Epidermal melanocyte (primary cell): Measurements from ENCODE around the gene PLCG1.
A peak's percentile ranks its signal among the peaks of the same experiment; 100 is the strongest.

Experiments used
- DNase-seq: peaks from one replicate; pipeline ENCODE4 v3.0.0; 2011; ENCODE audit warnings: low spot score; ENCODE audit not compliant: insufficient read length

PLCG1 gene

DNA sequence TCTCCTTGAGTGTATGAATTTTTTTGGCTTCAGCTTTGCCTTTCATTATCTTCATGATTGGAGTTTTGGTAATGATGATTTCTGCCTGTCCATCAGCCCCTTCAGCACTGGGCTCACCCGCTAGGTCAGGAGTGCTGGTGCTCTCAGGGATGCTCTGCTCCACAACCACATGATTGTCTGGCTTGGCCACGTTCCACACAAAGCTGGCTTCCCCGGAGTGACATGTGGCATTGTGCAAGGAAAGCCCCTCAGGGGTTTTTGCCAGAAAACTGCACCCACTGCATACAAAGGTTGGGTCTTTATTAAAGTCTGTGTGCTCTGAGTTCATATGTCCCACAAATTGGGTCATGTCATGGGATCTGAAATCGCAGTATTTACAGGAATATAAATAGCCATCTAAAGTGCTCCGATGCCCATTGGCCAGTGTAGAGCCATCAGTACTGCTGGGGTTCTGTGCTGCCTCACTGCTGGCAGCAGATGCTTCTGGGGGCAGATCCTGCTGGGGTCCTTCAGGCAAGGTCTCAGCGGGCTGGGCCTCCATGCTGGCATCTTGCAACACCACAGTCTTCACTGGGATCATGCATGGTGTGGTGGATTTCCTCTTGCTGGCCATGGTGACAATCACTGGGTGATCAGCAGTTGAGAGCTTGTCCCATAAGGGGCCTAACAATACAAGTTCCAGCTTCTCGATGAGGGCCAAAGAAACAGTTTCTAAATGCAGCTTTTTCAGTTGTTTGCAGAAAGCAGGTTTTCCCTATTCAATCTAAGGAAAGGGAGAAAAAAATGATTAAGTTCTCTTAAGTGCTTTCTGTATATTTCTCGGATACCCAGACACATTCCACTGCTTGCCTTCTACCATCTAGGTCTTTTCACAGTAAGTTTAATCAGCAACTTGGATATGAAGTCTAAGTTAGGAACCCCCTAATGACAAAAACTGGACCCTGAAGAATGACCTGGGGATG is 67.2 kb downstream of the PLCG1 start:
- DNase-seq: peak; percentile 17

DNA sequence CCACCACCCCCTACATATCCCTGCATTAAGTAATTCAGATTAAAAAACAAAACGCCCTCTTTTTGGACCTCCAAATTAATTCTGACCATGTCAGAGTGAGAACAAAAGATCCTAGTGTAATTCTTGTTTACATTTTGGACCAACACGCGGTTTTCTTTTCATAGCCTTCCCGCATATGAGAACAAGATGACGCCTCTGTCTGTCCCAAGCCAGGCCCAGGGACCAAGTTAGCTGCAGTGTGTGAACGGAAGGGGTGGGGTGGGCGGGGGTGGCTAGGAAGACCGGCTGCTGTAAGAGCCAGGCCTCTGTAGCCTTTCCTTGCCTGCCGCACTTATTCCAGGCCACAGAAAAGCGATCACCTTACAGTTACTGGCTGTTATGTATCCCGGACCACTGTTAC is 68.0 kb downstream of the PLCG1 start:
- peak; percentile 21 for DNase-seq

DNA sequence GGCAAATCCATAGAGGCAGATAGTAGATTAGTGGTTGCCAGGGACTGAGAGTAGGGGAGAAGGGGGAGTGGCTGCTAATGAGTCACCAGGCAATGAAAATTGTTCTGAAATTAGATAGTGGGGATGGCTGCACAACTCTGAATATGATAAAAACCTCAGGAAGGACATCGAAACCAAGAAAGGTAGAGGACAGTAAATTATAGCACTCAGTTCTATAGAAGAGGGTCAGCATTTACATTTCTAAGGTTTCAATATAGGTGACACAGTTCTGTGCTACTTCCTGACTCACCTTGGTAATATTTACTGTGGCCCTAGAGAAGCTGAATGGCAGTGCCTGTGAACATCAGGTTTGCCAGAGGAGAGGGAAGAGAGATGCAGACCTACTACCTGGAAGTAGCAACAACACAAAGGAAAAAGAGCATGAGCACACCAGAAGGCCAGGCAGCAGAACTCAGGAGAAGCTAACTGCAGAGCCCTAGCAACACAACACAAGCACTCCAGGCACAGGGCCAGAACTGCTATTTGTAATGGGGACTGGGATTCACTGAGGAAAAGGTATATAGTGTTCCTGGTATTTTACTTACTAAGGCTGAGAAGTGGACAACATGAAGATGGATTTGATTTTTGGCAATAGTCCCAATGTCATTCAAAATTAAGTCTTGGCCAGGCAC is 75.9 kb downstream of the PLCG1 start:
- DNase-seq: no peak

DNA sequence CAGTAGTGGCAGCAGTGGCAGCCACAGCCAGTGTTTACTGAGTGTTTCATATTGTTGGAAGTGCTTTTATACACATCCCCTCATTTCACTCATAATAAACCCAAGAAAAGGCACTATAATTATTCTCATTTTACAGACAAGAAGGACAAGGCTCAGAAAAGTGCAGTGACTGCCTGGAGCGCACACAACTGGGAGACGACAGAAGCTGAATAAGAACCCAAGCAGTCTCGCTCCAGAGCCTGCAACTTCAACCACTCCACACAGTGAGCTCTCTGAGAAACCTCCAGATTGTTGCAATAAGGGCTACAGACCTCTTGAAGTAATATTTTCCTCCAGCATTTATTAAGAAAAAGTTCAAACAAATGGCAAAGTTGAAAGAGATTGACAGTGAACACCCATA is 76.9 kb downstream of the PLCG1 start:
- DNase-seq: no peak

DNA sequence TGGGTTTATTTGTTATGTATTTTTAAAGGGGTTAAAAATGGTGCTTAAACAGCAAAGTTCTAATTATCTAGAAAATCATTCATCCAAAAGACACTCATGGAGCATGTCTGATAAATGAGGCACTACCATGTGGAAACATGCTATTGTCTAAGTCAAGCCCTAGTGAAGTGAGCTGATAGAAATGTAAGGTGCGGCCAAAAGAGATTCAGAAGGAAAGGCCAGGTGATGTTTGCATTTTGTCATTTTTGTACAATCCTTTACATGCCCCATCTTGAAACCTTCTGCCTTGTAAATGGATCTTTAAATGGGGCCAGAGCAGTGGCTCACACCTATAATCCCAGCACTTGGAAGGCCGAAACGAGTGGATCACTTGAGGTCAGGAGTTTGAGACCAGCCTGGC is 77.3 kb downstream of the PLCG1 start:
- DNase-seq: no peak

DNA sequence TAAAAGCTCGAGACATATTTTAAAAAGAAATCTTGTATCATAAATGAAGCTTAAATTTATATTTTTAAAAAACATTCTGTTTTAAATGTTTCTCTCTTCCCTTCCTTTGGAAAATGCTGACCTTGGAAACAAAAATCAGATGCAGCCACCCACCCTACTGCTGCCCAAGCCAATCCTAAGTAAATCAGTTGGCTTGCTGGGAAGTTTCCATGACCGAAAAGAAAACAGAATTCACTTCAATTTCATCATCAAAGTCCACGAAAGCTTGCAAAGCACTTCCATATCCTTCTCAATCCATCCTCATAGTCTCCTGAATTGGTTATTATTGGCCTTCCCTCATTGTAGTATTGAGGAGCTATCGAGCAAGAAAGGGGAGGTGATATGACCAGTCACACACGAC is 80.1 kb downstream of the PLCG1 start:
- DNase-seq: no peak

DNA sequence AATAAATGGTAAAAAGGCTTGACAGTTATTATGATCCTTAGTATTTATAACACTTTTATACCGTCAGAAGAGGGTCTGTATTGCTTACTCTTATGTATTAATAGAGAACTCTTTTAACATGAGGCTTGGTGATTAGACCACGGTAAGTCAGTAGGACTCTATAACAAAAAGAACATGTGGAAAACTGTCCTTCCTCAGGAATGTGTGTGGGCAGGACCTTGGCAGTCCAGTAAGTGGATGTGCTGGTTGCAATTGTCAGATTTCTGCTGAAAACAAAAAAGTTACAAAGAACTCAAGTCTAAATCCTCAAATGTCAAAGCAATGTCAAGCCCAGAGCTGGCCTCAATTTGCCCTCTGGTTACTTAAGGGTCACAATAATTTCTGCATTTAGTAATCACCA is 81.1 kb downstream of the PLCG1 start:
- DNase-seq: no peak

DNA sequence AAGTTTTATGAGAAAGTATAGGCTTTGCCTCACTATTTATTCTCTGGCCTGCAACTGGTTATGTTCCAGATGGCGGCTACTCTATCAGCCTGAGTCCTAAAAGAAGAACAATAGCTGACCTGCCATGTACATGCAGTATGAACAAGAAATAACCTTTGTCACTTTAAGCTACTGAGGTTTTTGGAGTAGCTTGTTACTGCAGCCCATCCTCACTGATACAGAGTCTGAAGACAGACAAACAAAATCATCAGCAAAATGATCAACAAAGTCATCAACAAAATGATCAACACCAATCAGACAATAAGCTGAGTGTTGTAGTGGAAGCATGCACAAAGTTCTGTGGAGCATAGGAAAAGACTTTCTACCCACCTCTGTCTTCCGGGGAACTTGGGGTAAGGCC is 82.5 kb downstream of the PLCG1 start:
- DNase-seq: no peak

DNA sequence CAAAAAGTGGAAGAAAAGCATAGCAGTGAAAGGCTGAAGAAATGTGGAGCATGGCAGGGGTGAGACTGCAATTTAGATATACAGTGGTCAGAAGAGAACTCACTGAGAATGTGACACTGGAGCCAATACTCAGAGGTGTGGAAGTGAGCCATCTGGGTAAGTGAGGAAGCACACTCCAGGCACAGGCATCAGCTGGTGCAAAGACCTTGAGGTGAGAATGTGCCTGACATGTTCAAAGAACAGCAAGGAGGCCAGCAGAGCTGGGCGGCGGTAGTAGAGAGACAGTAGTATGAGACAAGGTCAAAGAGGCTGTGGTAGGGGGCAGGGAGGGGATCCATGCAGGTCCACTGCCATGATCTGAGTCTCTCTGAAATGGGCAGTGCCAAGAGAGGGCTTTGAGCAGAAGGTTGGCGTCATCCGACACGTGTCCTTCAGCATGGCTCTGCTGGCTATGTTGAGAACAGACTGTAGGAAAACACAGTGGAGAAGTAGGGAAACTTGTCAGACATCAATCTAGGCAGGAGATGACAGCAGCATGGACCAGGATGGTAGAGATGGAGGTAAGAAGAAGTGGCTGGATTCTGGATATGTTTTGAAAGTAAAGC is 84.4 kb downstream of the PLCG1 start:
- DNase-seq: no peak

DNA sequence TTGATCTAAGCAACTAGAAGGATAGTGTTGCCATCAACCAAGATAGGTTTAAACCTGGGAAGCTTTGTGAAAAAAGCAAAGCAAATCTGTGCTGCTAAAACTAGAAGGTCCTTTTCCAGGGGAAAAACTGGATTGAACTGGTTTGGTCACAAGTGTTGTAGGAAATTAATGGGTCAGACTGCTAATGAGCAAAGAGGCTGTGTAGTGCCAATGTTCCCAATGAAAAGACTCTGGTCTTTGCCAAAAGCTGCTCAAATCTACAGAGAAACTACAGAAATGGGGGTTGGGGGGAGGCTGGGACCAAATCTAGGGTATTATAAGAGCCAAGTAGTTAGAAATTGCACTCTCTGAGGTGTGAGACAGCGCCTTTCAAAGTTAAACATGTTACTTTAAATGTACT is 85.0 kb downstream of the PLCG1 start:
- DNase-seq: no peak

DNA sequence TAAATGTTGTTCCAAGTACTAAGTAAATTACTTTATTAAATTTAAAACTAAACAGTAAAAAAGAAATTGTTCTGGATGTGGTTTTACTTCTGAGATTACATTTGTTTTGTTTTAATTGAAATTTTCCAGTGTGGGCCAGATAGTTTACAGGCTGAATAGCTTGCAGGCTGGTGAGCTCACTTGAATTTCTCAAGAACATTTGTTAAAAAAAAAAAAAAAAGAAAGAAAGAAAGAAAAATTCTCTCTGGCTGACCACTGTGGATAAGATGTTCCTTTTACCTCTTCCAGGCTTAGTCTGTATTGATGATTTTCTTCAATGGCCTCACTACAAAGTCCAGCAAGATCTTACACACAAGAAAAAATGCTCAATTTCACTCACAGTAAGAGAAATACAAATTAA is 85.4 kb downstream of the PLCG1 start:
- no peak for DNase-seq

DNA sequence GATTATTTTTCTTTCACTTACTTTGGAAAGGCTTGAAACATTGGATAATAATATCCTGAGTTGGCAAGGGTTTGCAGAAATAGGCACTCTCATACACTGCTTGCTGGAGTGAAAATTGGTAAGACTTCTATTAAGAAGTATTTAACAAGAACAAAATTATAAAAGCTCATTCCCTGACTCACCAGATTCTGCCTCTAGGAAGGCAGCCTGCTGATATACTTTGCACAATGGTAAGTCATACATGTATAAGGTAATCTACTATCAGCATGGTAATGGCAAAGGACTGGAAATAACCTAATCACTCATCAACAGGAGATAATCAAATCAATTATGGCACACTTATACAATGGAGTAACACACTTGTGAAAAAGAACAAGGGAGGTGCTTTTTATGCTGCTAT is 85.8 kb downstream of the PLCG1 start:
- DNase-seq: no peak

DNA sequence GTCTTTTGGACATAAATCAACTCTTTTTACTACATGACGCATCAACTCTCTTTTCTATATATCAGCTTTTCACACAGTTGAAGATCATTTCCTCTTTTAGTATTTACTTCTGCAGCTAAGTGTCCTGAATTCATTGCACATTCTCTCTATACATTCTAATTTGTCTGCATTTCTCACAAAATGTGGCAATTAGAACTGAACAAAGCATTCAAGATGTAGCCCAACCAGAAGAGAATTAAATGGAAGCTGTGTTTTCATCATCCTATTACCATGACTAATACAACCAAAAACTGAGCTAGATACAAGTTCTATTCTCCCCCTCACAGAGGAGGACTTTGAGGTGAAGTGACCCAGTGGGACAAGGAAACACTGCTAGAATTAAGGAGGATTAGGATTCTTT is 86.9 kb downstream of the PLCG1 start:
- DNase-seq: no peak

DNA sequence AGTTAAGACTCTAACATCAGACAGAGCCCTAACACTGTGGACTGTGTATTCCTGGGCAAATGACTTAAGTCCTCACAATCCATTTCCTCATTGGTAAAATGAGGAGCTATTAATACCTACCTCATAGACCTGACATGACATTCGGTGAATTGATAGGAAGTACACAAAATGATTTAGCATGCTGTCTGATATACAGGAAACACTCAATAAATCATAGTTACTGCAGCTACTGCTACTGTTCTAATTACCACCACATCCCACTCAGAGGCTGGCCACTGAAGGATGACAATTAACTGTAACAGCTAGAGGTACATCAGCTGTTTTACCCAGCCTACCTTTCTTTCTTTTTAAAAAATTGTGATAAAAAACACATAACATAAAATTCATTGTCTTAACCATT is 87.7 kb downstream of the PLCG1 start:
- DNase-seq: no peak

DNA sequence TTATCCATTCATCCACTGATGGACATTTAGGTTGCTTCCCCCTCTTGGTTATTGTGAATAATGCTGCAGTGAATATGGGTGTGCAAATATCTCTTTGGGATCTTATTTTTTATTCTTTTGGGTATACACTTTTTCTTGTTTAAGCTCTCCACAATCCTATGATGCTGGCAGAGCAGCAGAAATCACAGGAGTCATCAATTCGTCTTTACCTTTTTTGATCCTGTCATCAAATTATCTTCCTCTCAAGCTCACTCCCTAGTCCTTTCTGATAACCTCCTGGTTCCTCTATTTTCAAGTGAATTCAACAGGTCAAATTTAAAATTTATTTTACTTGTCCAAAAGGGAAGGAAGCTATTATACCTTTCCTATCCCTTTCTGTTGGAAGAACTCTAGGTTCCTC is 89.1 kb downstream of the PLCG1 start:
- no peak for DNase-seq
